HCT116 (cell line): ENCODE results near the gene TYROBP. TPM values are rescaled to one million over a fixed set of nuclear protein-coding genes. Genes with fewer than 3 reads are reported as not detected.

ENCODE experiments used
- ATAC-seq: fragments of 200-7000 bp; cut with Tn5 transposase; 2 replicates; pipeline ENCODE4 v1.9.1; 2020; ENCODE audit warnings: mild to moderate bottlenecking, moderate library complexity
- BruUV-seq: library from RNA; stranded (reverse); fragments of 400-500 nt; replicated peaks from 2 replicates; lab custom pipeline; 2021; lab: Mats Ljungman, UMichigan
- CTCF ChIA-PET: fragments of 300-600 bp; sonication (Branson Sonifier 250); formaldehyde crosslinking; loops from one replicate; lab custom pipeline; 2021; ENCODE audit warnings: antibody characterized with exemption; lab: Charles Lee
- POLR2A ChIA-PET: fragments of 300-600, 350-600 bp; sonication (Branson Sonifier 250); formaldehyde crosslinking; loops from one replicate; lab custom pipeline; 2021; ENCODE audit warnings: antibody characterized with exemption; lab: Charles Lee
- RAD21 ChIA-PET, 2 experiments: fragments of 300-600 bp; sonication (Branson Sonifier 250); formaldehyde crosslinking; loops; one replicate each; lab custom pipeline; 2023; ENCODE audit warnings: low total read pairs in 2 of 2; ENCODE audit not compliant: uncharacterized antibody in 2 of 2, unreplicated experiment in 2 of 2, low non-redundant PET in 1 of 2; lab: Charles Lee
- DNase-seq: peaks from one replicate; pipeline ENCODE4 v3.0.0-alpha.2; 2010; ENCODE audit warnings: low read depth, low spot score
- H2AFZ ChIP-seq: fragments of 200-600 bp; shearing (Covaris generic), sonication (generic); 2 replicates; pipeline ENCODE4 v1.6.1; 2017; ENCODE audit warnings: low read depth, mixed run types, mixed read lengths, antibody characterized with exemption, low read length; ENCODE audit not compliant: poor library complexity, severe bottlenecking
- H3K27ac ChIP-seq: 2 replicates; pipeline ENCODE4 v1.5.1; 2012; ENCODE audit warnings: low read depth, low read length
- H3K27me3 ChIP-seq: fragments of 200-600 bp; sonication (generic); 2 replicates; pipeline ENCODE4 v1.6.1; 2016; ENCODE audit warnings: mixed run types, low read length, mixed read lengths; ENCODE audit not compliant: insufficient read depth
- H3K36me3 ChIP-seq, 2 experiments: fragments of 200-500 bp in 1 of 2; fragments of 200-600 bp in 1 of 2; sonication (Bioruptor generic) in 1 of 2; sonication (generic) in 1 of 2; 2 replicates each; pipeline versions ENCODE4 v1.5.1 to v1.6.1; 2014 to 2016; ENCODE audit warnings: low read length in 2 of 2, inconsistent platforms in 1 of 2, mixed read lengths in 1 of 2, mixed run types in 1 of 2; ENCODE audit not compliant: insufficient read depth in 2 of 2, control insufficient read depth in 1 of 2
- H3K4me1 ChIP-seq, 2 experiments: fragments of 200-600 bp in 1 of 2; sonication (generic) in 1 of 2; 2 replicates each; pipeline versions ENCODE4 v1.5.1 to v1.6.1; 2012 to 2017; ENCODE audit warnings: low read length in 2 of 2, inconsistent platforms in 1 of 2, mild to moderate bottlenecking in 1 of 2, mixed read lengths in 1 of 2, mixed run types in 1 of 2, moderate library complexity in 1 of 2; ENCODE audit not compliant: insufficient read depth in 2 of 2, control insufficient read depth in 1 of 2
- H3K4me2 ChIP-seq: fragments of 200-600 bp; sonication (generic); 2 replicates; pipeline ENCODE4 v1.6.1; 2017; ENCODE audit warnings: mixed run types, low read length, mixed read lengths
- H3K4me3 ChIP-seq, 2 experiments: fragments of 200-600 bp in 1 of 2; sonication (generic) in 1 of 2; replicated peaks in 1 of 2; 2 replicates each; pipeline ENCODE4 v1.5.1; 2011 to 2016; ENCODE audit warnings: low read length in 2 of 2, control low read depth in 1 of 2, low read depth in 1 of 2, mild to moderate bottlenecking in 1 of 2, mixed read lengths in 1 of 2, mixed run types in 1 of 2
- H3K79me2 ChIP-seq: fragments of 200-600 bp; sonication (generic); 2 replicates; pipeline ENCODE4 v1.6.1; 2017; ENCODE audit warnings: mild to moderate bottlenecking, mixed run types, low read length, moderate library complexity, mixed read lengths; ENCODE audit not compliant: insufficient read depth
- H3K9ac ChIP-seq: fragments of 200-600 bp; sonication (generic); 2 replicates; pipeline ENCODE4 v1.6.1; 2016; ENCODE audit warnings: low read length, mixed read lengths
- H3K9me2 ChIP-seq: fragments of 200-600 bp; sonication (generic), shearing (Covaris generic); 2 replicates; pipeline ENCODE4 v1.6.1; 2017; ENCODE audit warnings: mixed run types, mild to moderate bottlenecking, moderate library complexity; ENCODE audit not compliant: insufficient read depth
- H3K9me3 ChIP-seq, 2 experiments: fragments of 200-500 bp in 1 of 2; fragments of 200-600 bp in 1 of 2; sonication (Bioruptor generic) in 1 of 2; sonication (generic) in 1 of 2; 2 replicates each; pipeline ENCODE4 v1.6.1; 2014 to 2017; ENCODE audit warnings: low read length in 2 of 2, mixed read lengths in 2 of 2, inconsistent platforms in 1 of 2, low read depth in 1 of 2, mild to moderate bottlenecking in 1 of 2, mixed run types in 1 of 2, moderate library complexity in 1 of 2; ENCODE audit not compliant: control insufficient read depth in 1 of 2, insufficient read depth in 1 of 2
- H4K20me1 ChIP-seq: fragments of 200-600 bp; sonication (generic), shearing (Covaris generic); 2 replicates; pipeline ENCODE4 v1.6.1; 2017; ENCODE audit warnings: mixed run types, mild to moderate bottlenecking, moderate library complexity; ENCODE audit not compliant: insufficient read depth
- CBX3 ChIP-seq: IDR thresholded peaks from 2 replicates; pipeline ENCODE4 v1.6.1; 2012; ENCODE audit warnings: low read depth
- EGR1 ChIP-seq: IDR thresholded peaks from 2 replicates; pipeline ENCODE4 v1.6.1; 2012; ENCODE audit warnings: low read depth
- EZH2 ChIP-seq: fragments of 200-600 bp; sonication (generic); IDR thresholded peaks from 2 replicates; pipeline ENCODE4 v1.6.1; 2017; ENCODE audit warnings: antibody characterized with exemption, mixed run types
- JUND ChIP-seq: IDR thresholded peaks from 2 replicates; pipeline ENCODE4 v1.6.1; 2012
- POLR2A ChIP-seq: IDR thresholded peaks from 2 replicates; pipeline ENCODE4 v1.7.0; 2011; ENCODE audit warnings: borderline replicate concordance; ENCODE audit not compliant: insufficient read depth, insufficient read length; ENCODE audit errors: extremely low read depth
- REST ChIP-seq: IDR thresholded peaks from 2 replicates; pipeline ENCODE4 v1.6.1; 2012; ENCODE audit warnings: low read depth
- SRF ChIP-seq: IDR thresholded peaks from 2 replicates; pipeline ENCODE4 v1.6.1; 2012; ENCODE audit warnings: low read depth
- TCF7L2 ChIP-seq: IDR thresholded peaks from 2 replicates; pipeline ENCODE4 v1.7.0; 2011; ENCODE audit warnings: borderline replicate concordance, inconsistent platforms; ENCODE audit not compliant: insufficient read depth, insufficient read length; ENCODE audit errors: extremely low read depth
- YY1 ChIP-seq: IDR thresholded peaks from 2 replicates; pipeline ENCODE4 v1.6.1; 2011; ENCODE audit warnings: low read length, low read depth, moderate library complexity, mild to moderate bottlenecking; ENCODE audit not compliant: insufficient replicate concordance; ENCODE audit errors: extremely low read depth
- ZBTB33 ChIP-seq: IDR thresholded peaks from 2 replicates; pipeline ENCODE4 v1.6.1; 2011; ENCODE audit warnings: mild to moderate bottlenecking, low read length, moderate library complexity; ENCODE audit not compliant: insufficient replicate concordance; ENCODE audit errors: extremely low read depth
- ZFX ChIP-seq: fragments of 450-650 bp; IDR thresholded peaks from 2 replicates; pipeline ENCODE4 v1.6.1; 2017
- ZNF274 ChIP-seq: fragments of 200-500 bp; sonication (Bioruptor generic); IDR thresholded peaks from 2 replicates; pipeline ENCODE4 v1.6.1; 2014; ENCODE audit warnings: mild to moderate bottlenecking, low read depth, low read length, inconsistent platforms
- intact Hi-C: fragments of 100-400 bp; cut with micrococcal nuclease; formaldehyde crosslinking; loops from 2 replicates; pipeline ENCODE4 v1.10.0; 2022
- total RNA-seq: library from RNA; stranded (reverse); gene quantifications from one replicate; pipeline ENCODE4 v1.2.1, GENCODE V29; 2021; ENCODE audit not compliant: unreplicated experiment
- TF ChIP-seq, protein P1 (sequence below): IDR thresholded peaks from 2 replicates; pipeline ENCODE4 v1.6.1; 2012

TYROBP gene
- total RNA-seq, 1 experiment from 2014 or later, result 0.49 TPM

- no peaks in the 10 kb centered on the region for H4K20me1 ChIP-seq
- TF ChIP-seq YY1, result no peak
- no peak for TF ChIP-seq ZFX
- TF ChIP-seq, all 23 proteins: peak for 0
- H3K79me2 ChIP-seq, result peaks cover 37% of the 10 kb centered on the region
- H3K4me3 ChIP-seq, result peak overlapping the region; percentile 98 to 99
- ChIA-PET RAD21 (no interaction called here), POLR2A (no interaction called here), CTCF (no interaction called here)
- H3K36me3 ChIP-seq, result peaks cover 12 to 28% of the 10 kb centered on the region in 2 experiments; a peak in 2 of 4 replicates
- DNase-seq (no peak), ATAC-seq (no peak)
- no peaks in the 10 kb centered on the region for H3K9me2 ChIP-seq
- no peaks in the 10 kb centered on the region for H3K27me3 ChIP-seq
- no peak overlapping the region for H2AFZ ChIP-seq
- peak overlapping the region; percentile 99 for H3K9ac ChIP-seq
- H3K4me2 ChIP-seq, result peak overlapping the region; percentile 91
- BruUV-seq, result no TSS peak
- peak overlapping the region; percentile 98 for H3K27ac ChIP-seq
- no peaks in the 10 kb centered on the region for H3K9me3 ChIP-seq
- intact Hi-C loops, result no loop called here
- H3K4me1 ChIP-seq, result peaks cover 15 to 34% of the 10 kb centered on the region in 2 experiments
Observed at GRCh38 chr19:35898499-35898809, 9.6 kb downstream of the TYROBP start.

- peak overlapping the region in 1 of 2 experiments; percentile 98; a peak in 3 of 4 replicates for H3K4me3 ChIP-seq
- peaks cover 15 to 28% of the 10 kb centered on the region in 2 experiments; a peak in 3 of 4 replicates for H3K36me3 ChIP-seq
- H2AFZ ChIP-seq, result no peak overlapping the region
- ChIA-PET CTCF (interaction anchor here (1.2 kb wide), 1 partner anchor 16 kb away, joined by 3 read pairs; no protein-coding TSS in a partner anchor), RAD21 (no interaction called here), POLR2A (no interaction called here)
- intact Hi-C loops, result no loop called here
- no TSS peak for BruUV-seq
- H3K79me2 ChIP-seq, result peaks cover 37% of the 10 kb centered on the region
- peak overlapping the region; percentile 98; the same call in 1 of the 2 replicates for H3K27ac ChIP-seq
- DNase-seq, result no peak
- H3K4me1 ChIP-seq, result peaks cover 11 to 28% of the 10 kb centered on the region in 2 experiments
- H3K9me2 ChIP-seq, result no peaks in the 10 kb centered on the region
- no peaks in the 10 kb centered on the region for H3K27me3 ChIP-seq
- peak overlapping the region; percentile 91 for H3K4me2 ChIP-seq
- TF ChIP-seq ZBTB33 (no peak), CBX3 (no peak), JUND (no peak), ZFX (no peak), POLR2A (no peak), EGR1 (no peak), ZNF274 (no peak), TCF7L2 (no peak), EZH2 (no peak), REST (no peak), SRF (no peak)
- TF ChIP-seq, protein P1, sequence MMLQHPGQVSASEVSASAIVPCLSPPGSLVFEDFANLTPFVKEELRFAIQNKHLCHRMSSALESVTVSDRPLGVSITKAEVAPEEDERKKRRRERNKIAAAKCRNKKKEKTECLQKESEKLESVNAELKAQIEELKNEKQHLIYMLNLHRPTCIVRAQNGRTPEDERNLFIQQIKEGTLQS, result no peak
- TF ChIP-seq, all 23 proteins: peak for 0
- Histone ChIP-seq H4K20me1 (no peaks in the 10 kb centered on the region), H3K9me3 (no peaks in the 10 kb centered on the region), H3K9ac (peak overlapping the region; percentile 99; the same call in 1 of the 2 replicates)
- ATAC-seq, result no peak
Observed at GRCh38 chr19:35897706-35898451, 10.2 kb downstream of the TYROBP start.
